GM18517 (cell line): ENCODE data around the gene FRY.

Experiments used
- ATAC-seq: cut with Tn5 transposase; IDR thresholded peaks from one replicate; pipeline ENCODE4 v1.9.1; 2021; ENCODE audit warnings: mild to moderate bottlenecking, moderate library complexity; ENCODE audit not compliant: unreplicated experiment

FRY gene

GRCh38 chr13:32126278-32126677, 94.7 kb downstream of the FRY start:
- no peak for ATAC-seq

GRCh38 chr13:32126756-32127155, 95.2 kb downstream of the FRY start:
- no peak for ATAC-seq

- ATAC-seq: no peak
These were observed 96.1 kb downstream of the FRY start for GRCh38 chr13:32127691-32128090.

GRCh38 chr13:32134241-32135055, 102.9 kb downstream of the FRY start:
- no peak for ATAC-seq

GRCh38 chr13:32135056-32135390, 103.4 kb downstream of the FRY start:
- ATAC-seq: no peak

- ATAC-seq: no peak
These were observed 104.1 kb downstream of the FRY start for GRCh38 chr13:32135655-32136054.

GRCh38 chr13:32136061-32136460, 104.5 kb downstream of the FRY start:
- no peak for ATAC-seq

- no peak for ATAC-seq
These were observed 105.1 kb downstream of the FRY start for GRCh38 chr13:32136716-32137115.

GRCh38 chr13:32139251-32139650, 107.7 kb downstream of the FRY start:
- ATAC-seq: no peak

GRCh38 chr13:32140109-32140508, 108.5 kb downstream of the FRY start:
- no peak for ATAC-seq

- no peak for ATAC-seq
These were observed 109.9 kb downstream of the FRY start for GRCh38 chr13:32141462-32141861.

- ATAC-seq: no peak
These were observed 110.5 kb downstream of the FRY start for GRCh38 chr13:32142115-32142514.

GRCh38 chr13:32142956-32143375, 111.4 kb downstream of the FRY start:
- no peak for ATAC-seq

- no peak for ATAC-seq
These were observed 115.6 kb downstream of the FRY start for GRCh38 chr13:32147193-32147592.

- no peak for ATAC-seq
These were observed 116.4 kb downstream of the FRY start for GRCh38 chr13:32147976-32148375.

GRCh38 chr13:32150239-32150638, 118.7 kb downstream of the FRY start:
- ATAC-seq: no peak

GRCh38 chr13:32150794-32151193, 119.2 kb downstream of the FRY start:
- ATAC-seq: no peak

- no peak for ATAC-seq
These were observed 119.7 kb downstream of the FRY start for GRCh38 chr13:32151240-32151639.

- ATAC-seq: no peak
These were observed 121.5 kb downstream of the FRY start for GRCh38 chr13:32153056-32153455.

- ATAC-seq: no peak
These were observed 127.7 kb downstream of the FRY start for GRCh38 chr13:32159137-32159869.

- ATAC-seq: no peak
These were observed 130.9 kb downstream of the FRY start for GRCh38 chr13:32162395-32163005.
